Left colon (tissue), 2 donors: ENCODE data around the gene UNKL. TPM values are rescaled to one million over a fixed set of nuclear protein-coding genes. Genes with fewer than 3 reads are reported as not detected.
A peak's percentile ranks its signal among the peaks of the same experiment; 100 is the strongest.

Experiments used
- ATAC-seq: fragments of 200-7000 bp; cut with Tn5 transposase; one replicate; pipeline ENCODE4 v1.9.1; 2020; ENCODE audit warnings: mild to moderate bottlenecking, moderate library complexity
- DNase-seq, 2 donors: peaks; one replicate each; pipeline ENCODE4 v3.0.0-alpha.2; 2020
- intact Hi-C, 2 donors: fragments of 100-400 bp; cut with DNase I in 1 of 2; cut with micrococcal nuclease in 1 of 2; formaldehyde crosslinking; loops; one replicate each; pipeline versions ENCODE4 v1.11.2 to v1.14.0; 2022; cut with DNase I, micrococcal nuclease
- total RNA-seq, 2 donors: library from RNA; stranded (reverse); fragmentation: NEBNext Ultra II Directional; extraction: Animal tissue kit (Norgen Biotek cat#: 25700); gene quantifications; one replicate each; pipeline ENCODE4 v1.2.1, GENCODE V29; 2021
- donor health status: DM: no; HTN: no; CAD: no.
- donor health status: DM: yes; HTN: yes; CAD: no.

The UNKL gene
- total RNA-seq, 2 donors from 2014 or later, result 14.7 to 15.0 TPM

GRCh38 chr16:1416521-1416941 lies 2.0 kb upstream of the UNKL start:
- DNase-seq (no peak), ATAC-seq (no peak)
- intact Hi-C loops, result no loop called here

GRCh38 chr16:1413684-1414531 lies 596 bp downstream of the UNKL start:
- intact Hi-C loops, result no loop called here
- ATAC-seq, result peak; percentile 69
- DNase-seq, result peak; percentile 66 to 77

GRCh38 chr16:1412847-1413246 lies 1.7 kb downstream of the UNKL start:
- intact Hi-C loops, result no loop called here
- DNase-seq, result no peak
- ATAC-seq, result no peak

- intact Hi-C loops, result no loop called here
- ATAC-seq, result peak; percentile 98
- DNase-seq, result peak; percentile 92 to 98
Measured at GRCh38 chr16:1408171-1408837, 6.2 kb downstream of the UNKL start.

- DNase-seq (no peak), ATAC-seq (no peak)
- intact Hi-C loops, result no loop called here
Measured at GRCh38 chr16:1407753-1408152, 6.8 kb downstream of the UNKL start.

- intact Hi-C loops, result no loop called here
- no peak for DNase-seq
- no peak for ATAC-seq
Measured at GRCh38 chr16:1403733-1404132, 10.8 kb downstream of the UNKL start.

GRCh38 chr16:1403036-1403435 lies 11.5 kb downstream of the UNKL start:
- ATAC-seq, result no peak
- intact Hi-C loops, result no loop called here
- DNase-seq, result no peak

- DNase-seq (no peak), ATAC-seq (no peak)
- intact Hi-C loops, result no loop called here
Measured at GRCh38 chr16:1401758-1402154, 12.7 kb downstream of the UNKL start.

GRCh38 chr16:1401061-1401757 lies 13.3 kb downstream of the UNKL start:
- intact Hi-C loops, result no loop called here
- DNase-seq (no peak), ATAC-seq (no peak)

GRCh38 chr16:1398826-1399581 lies 15.5 kb downstream of the UNKL start:
- ATAC-seq (no peak), DNase-seq (no peak)
- intact Hi-C loops, result no loop called here

GRCh38 chr16:1398351-1398750 lies 16.2 kb downstream of the UNKL start:
- no peak for ATAC-seq
- intact Hi-C loops, result no loop called here
- no peak for DNase-seq

GRCh38 chr16:1397779-1398178 lies 16.7 kb downstream of the UNKL start:
- DNase-seq (no peak), ATAC-seq (no peak)
- intact Hi-C loops, result no loop called here

- intact Hi-C loops, result no loop called here
- ATAC-seq, result peak; percentile 92
- peak in 1 of 2 donors; percentile 41 for DNase-seq
Measured at GRCh38 chr16:1395444-1396031, 19.0 kb downstream of the UNKL start.

GRCh38 chr16:1394367-1394951 lies 20.0 kb downstream of the UNKL start:
- intact Hi-C loops, result no loop called here
- no peak for DNase-seq

GRCh38 chr16:1393613-1394176 lies 20.8 kb downstream of the UNKL start:
- intact Hi-C loops, result no loop called here
- ATAC-seq, result no peak
- DNase-seq, result no peak

More at GRCh38 chr16:1394367-1394951, 20.0 kb downstream of the UNKL start:
- ATAC-seq, result no peak

- intact Hi-C loops, result no loop called here
- DNase-seq (no peak), ATAC-seq (no peak)
Measured at GRCh38 chr16:1392826-1393225, 21.7 kb downstream of the UNKL start.

GRCh38 chr16:1390239-1390779 lies 24.2 kb downstream of the UNKL start:
- no peak for ATAC-seq
- no peak for DNase-seq
- intact Hi-C loops, result no loop called here

- ATAC-seq, result no peak
- DNase-seq, result no peak
- intact Hi-C loops, result no loop called here
Measured at GRCh38 chr16:1389762-1390161, 24.7 kb downstream of the UNKL start.
